NCI-H146 treated with DMSO at 0.1 percent for 48 hours (cell line): ENCODE data around the gene SETD6.
"Not testable (repeated sequence)": the region's sequence is repeated elsewhere in the genome, so short reads cannot be mapped to it uniquely, and the experiment has no call there.

Experiments used
- DNase-seq: peaks from one replicate; lab custom pipeline; 2025; ENCODE audit not compliant: unreplicated experiment; lab: John Stamatoyannopoulos, UW

SETD6 gene

DNA sequence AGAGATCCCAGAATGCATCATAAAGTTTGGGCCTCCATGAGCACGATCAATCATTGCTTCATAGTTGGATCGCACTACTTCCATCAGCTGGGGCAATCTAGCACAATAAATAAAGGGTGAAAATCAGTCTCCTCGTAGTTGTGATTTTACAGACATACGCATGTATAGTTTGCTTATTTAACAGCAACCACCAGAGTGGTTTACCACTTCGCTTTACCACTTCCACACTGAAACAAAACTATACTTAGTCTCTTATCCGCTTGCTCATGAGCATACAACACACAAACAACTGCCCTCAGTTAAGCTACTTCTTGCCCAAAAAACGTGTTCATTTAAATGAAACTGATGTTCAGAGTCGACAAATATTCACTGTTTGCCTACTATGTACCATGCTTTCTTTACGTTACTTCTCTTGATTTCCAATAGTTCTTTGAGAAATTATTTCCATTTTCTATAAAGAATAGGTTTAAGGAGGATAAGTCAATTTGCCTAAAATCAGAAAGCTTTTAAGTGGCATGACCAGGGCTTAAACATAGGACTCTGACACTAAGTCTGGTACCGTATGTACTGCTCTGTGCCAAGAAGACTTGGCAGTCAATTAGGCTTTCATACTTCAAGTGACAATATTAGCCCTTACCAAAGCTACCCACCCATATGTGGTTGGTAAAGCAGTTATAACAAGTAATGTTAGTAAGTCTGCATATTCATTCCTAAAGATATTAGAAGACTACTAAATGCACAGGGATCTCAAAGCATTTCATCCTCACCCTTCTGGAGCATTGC is 22.0 kb downstream of the SETD6 start:
- no peak for DNase-seq

DNA sequence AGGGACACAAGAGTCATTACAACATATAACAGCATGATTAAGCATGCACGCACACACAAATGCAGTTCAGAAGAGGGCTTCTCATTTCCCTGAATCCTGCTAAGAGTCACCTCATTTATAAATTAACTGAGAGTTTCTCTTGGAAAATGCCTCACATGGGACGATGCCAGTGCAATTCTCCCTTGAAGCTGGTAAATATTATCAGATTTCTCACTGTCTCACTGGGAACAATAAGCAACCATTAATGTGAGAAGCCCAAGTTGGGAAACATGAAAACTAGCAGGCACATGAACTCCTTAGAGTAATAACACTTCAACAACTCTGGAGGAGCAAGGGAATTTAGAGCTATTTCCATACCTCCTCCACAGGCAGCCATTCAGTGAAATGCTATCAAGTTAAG is 26.4 kb downstream of the SETD6 start:
- DNase-seq: no peak

DNA sequence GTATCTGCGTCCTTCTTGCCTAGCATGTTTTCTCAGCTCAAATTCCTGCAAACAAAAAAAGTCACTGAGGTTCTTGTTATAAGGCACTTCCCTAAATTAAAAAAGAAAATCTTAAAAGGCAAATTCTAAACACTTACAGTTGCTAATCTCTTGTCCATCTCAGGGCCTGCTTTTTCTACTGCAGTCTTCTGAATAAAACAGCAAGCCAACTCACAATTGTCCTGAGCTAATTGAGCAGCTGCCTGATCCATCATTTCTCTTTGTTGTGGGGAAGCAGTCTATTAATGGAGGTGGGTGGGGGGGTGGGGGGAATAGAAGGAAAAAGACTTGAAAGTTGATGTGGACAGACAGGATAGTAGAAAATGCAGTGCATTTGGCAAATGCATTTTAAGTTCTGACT is 27.0 kb downstream of the SETD6 start:
- DNase-seq: peak; percentile 0

DNA sequence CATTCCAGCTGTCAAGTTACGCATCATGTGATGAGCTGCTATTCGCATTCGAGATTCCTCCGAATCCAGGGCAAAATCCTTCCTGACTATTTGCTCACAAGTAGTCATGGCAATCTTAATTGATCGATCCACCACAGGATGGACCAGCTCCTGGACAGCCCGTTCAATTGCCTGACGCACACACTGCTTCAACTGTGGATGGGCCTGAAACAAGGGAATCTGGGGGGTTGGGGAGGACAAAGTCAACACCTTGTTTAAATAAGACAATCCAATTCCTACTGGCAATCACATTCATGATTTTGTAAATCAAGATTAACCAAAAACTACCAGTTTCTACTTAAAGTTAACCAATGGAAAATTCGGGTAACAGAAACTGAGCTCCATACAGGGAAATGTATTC is 28.4 kb downstream of the SETD6 start:
- DNase-seq: no peak

DNA sequence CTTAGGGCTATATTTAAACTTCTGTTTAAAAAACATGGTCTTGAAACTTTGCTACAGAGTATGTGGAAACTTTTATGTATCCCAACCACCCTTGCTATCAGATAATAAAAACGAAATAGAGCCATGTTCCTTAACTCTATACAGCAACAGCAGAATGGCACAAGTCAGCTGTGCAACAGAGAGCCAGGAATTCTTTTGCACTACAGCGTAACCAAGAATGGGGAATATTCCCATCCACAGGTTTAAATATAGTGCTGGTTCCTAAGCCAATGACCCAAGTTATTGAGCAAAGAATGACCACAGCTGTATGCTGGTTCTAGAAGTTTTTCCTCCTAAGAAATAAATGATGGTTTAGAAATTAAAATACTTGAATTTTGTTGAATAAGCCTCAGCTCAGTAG is 33.1 kb downstream of the SETD6 start:
- DNase-seq: no peak

DNA sequence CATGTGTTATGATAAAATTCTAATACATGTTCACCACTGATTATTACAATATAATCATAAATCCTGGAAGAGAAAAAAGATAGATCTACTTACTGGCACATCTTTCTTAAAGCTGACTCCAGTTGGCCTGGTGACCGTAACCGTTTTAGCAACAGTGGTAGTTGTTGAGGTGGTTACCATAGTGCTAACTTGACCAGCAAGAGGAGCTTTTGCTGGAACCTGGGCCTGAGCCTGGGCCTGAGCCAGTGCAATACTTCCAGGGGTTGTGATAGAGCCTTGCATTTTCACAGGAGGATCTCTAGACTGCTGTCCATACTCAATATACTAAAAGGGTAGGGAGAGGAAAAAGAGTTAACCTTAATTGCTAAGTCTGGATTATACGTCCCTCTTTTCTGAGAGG is 36.2 kb downstream of the SETD6 start:
- no peak for DNase-seq

DNA sequence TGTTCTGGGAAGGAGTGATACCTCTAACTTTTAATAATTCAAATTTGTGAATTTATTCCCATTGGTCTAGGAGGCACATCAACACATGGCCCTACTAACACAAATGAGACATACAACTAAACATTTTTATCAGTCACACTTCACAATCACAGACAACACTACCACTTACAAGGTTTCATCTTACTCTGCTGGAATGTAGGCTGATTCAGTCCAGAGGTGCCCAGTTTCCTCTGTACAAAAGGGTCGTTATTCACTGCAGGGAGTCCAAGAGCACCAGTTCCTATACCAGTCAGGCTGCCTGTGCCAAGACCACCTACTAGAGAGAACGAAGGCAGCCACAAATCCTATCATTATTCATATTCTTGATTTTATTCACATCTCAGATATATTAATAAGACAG is 41.4 kb downstream of the SETD6 start:
- DNase-seq: no peak

DNA sequence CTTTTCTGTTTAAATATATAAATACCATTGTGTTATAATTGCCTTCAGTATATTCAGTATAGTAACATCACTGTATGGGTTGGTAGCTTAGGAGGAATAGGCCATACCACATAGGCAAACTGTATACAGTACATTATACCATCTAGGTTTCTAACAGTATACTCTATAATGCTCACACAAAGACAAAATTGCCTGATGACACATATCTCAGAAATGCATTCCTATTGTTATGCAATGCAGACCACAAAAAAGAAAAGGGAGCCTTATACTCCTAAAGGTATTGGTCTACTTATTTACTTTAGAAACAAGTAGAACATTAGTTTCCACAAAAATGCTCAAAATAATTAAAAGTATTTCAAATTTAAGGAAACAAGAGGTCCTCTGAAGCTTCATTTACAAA is 47.9 kb downstream of the SETD6 start:
- no peak for DNase-seq

DNA sequence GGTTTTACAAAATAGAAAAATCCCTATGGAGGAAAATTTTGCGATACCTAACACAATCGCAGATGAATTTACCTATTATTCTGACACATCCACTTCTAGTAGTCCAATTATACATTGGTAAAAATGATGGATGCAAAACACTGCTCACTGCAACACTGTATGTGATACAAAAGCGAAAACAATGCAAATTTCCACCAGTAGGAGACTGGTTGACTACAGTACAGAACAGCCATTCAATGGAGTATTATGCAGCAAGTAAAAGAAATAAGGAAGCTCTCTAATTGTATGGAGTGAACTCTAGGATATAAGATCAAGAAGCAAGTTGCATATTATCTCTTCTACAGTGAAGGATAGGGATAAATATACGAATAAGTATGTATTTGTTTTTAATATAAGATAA is 48.5 kb downstream of the SETD6 start:
- no peak for DNase-seq

DNA sequence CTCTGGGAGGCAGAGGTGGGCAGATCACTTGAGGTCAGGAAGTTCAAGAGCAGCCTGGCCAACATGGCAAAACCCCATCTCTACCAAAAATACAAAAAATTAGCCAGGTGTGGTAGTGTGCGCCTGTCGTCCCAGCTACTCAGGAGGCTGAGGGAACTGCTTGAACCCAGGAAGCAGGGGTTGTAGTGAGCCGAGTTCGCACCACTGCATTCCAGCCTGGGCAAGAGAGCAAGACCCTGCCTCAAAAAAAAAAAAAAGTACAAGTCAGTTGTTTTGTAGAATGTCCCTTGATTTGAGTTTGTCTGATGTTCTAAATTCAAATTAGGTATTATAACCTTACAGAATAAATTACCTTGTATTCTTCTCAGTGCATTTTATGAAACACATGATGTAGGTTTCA is 50.4 kb downstream of the SETD6 start:
- DNase-seq: not testable (repeated sequence)
